Duodenal mucosa (tissue), 2 donors: ENCODE data around the gene CLCN4.
A peak's percentile ranks its signal among the peaks of the same experiment; 100 is the strongest.

Experiments
- H3K27ac ChIP-seq: one replicate; pipeline ENCODE4 v1.7.0; 2013; ENCODE audit warnings: low read depth, low read length
- H3K27me3 ChIP-seq, 2 donors: one replicate each; pipeline ENCODE4 v1.7.0; 2013; ENCODE audit warnings: low read length in 2 of 2, control low read depth in 1 of 2; ENCODE audit not compliant: insufficient read depth in 2 of 2, control insufficient read depth in 1 of 2
- H3K36me3 ChIP-seq, 2 donors: one replicate each; pipeline ENCODE4 v1.7.0; 2013; ENCODE audit warnings: low read length in 2 of 2, control low read depth in 1 of 2; ENCODE audit not compliant: insufficient read depth in 2 of 2, control insufficient read depth in 1 of 2
- H3K4me1 ChIP-seq, 2 donors: one replicate each; pipeline ENCODE4 v1.7.0; 2013; ENCODE audit warnings: low read length in 2 of 2, control low read depth in 1 of 2; ENCODE audit not compliant: insufficient read depth in 2 of 2, control insufficient read depth in 1 of 2
- H3K4me3 ChIP-seq, 2 donors: one replicate each; pipeline ENCODE4 v1.7.0; 2013; ENCODE audit warnings: low read length in 2 of 2, low read depth in 1 of 2
- H3K9ac ChIP-seq, 2 donors: one replicate each; pipeline ENCODE4 v1.7.0; 2013; ENCODE audit warnings: low read length in 2 of 2, low read depth in 1 of 2
- H3K9me3 ChIP-seq, 2 donors: one replicate each; pipeline ENCODE4 v1.7.0; 2013; ENCODE audit warnings: low read length in 2 of 2, control low read depth in 1 of 2; ENCODE audit not compliant: control insufficient read depth in 1 of 2

Gene CLCN4

DNA sequence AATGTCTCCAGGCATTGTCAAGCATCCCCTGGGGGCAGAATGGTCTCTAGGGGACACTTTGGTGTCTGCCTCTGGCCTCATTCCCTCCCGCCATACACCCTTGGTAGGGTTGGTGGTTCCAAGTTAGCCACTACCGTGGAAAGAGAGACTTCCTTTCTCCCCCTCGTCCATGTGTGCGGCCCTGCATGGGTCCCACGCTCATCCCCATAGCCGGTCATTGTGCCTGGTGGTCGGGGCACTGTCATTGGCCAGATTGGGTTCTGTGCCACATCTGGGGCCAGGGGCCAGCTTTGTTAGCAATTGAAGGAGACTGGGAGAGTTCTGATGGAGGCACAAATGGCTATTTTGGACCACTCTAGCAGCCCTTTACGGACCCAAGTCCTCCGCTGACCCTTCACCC, 17.3 kb downstream of the CLCN4 start:
- H3K27me3 ChIP-seq: no peaks in the 10 kb centered on the region
- H3K4me1 ChIP-seq: peaks cover 0 to 6% of the 10 kb centered on the region in 2 donors
- H3K27ac ChIP-seq: no peak overlapping the region
- H3K36me3 ChIP-seq: no peaks in the 10 kb centered on the region
- no peak overlapping the region for H3K9ac ChIP-seq
- H3K4me3 ChIP-seq: no peak overlapping the region
- H3K9me3 ChIP-seq: no peaks in the 10 kb centered on the region

DNA sequence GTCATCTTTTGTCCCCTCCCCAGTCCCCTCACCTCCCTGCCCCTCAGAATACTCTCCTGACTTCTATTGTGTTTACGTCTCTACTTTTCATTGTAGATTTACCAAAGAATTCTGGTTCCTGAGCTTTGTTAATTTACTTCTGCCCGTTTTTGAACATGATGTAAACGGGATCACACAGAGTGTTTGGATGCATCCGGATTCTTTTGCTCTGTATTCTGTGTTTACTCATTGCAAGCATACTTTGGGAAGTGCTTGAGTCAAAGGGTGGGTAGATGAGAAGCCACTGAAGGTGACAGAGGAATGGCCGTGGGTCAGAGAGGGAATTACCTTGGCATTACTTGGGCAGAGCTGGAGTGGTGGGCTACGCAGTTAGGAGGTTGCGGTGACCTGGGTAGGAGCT, 18.0 kb downstream of the CLCN4 start:
- Histone ChIP-seq H3K27me3 (no peaks in the 10 kb centered on the region), H3K4me1 (peaks cover 0 to 6% of the 10 kb centered on the region in 2 donors), H3K36me3 (no peaks in the 10 kb centered on the region), H3K9ac (no peak overlapping the region), H3K4me3 (no peak overlapping the region), H3K27ac (no peak overlapping the region), H3K9me3 (no peaks in the 10 kb centered on the region)

DNA sequence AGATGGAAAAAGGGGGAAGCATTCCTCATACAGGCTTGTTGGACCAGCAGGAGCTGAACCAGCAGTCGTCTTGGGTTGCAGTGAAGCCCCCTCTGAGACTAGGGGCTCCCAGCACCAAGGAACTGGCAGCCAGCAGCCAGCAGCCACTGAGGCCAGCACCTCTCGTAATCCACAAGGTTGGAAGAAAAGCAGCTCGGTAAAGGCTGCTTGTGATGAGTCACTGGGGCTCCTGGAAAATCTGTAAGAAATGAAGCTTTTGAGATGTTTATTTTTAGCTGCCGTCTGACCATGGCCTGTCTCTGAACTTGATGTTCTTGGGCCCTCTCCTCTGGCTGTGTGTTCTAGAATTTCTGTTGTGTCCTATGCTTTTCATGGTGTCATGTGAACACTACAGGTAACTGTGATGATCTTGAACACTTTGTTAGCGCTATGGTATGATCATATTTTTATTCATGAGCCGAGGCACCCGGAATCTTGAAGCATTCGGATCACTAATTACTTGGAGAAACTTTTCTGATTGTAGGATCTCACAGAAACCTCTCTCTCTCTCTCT, 18.6 kb downstream of the CLCN4 start:
- no peaks in the 10 kb centered on the region for H3K36me3 ChIP-seq
- H3K9ac ChIP-seq: no peak overlapping the region
- H3K27me3 ChIP-seq: no peaks in the 10 kb centered on the region
- H3K9me3 ChIP-seq: no peaks in the 10 kb centered on the region
- no peak overlapping the region for H3K27ac ChIP-seq
- H3K4me1 ChIP-seq: peaks cover 0 to 6% of the 10 kb centered on the region in 2 donors
- no peak overlapping the region for H3K4me3 ChIP-seq

DNA sequence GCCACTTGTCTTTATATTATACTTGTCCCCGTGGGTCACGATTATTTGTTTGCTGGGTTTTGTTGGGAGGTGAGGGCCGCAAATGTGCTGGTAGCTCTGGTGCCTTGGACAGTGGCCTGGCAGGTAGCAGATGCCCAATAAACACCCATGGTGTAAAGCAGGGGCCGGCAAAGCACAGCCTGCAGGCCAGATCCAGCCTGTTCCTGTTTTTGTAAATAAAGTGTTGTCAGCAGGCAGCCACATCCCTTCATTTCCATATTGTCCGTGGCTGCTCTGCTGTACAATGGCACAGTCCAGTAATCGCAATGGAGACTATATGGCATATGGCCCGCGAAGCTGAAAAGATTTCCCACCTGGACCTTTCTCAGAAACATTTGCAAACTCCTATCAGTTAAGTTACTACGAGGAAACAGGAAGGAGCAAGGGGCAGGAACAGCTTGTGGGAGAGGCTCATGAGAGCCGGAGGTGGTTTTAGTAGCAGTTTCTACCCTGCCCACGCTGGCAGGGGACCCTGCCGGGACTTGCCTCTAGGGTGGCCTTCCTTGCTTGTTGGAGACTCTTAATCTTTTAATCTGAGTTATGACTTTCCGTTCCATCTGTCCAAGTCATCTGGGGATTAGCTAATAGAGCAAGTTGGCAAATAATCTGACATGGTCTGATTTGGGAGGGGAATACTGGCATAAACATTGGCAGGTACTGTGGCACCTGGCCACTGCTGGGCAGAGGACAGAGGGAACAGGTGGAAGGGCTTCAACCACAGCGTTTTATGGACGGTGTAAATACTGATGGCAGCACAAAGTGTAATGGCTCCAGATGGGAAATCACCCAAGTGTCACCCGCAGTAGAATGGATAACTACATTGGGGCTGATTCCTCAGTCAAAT, 19.6 kb downstream of the CLCN4 start:
- peaks cover 0 to 6% of the 10 kb centered on the region in 2 donors for H3K4me1 ChIP-seq
- H3K4me3 ChIP-seq: peak overlapping the region in 1 of 2 donors; percentile 22
- no peaks in the 10 kb centered on the region for H3K27me3 ChIP-seq
- no peak overlapping the region for H3K9ac ChIP-seq
- H3K9me3 ChIP-seq: no peaks in the 10 kb centered on the region
- H3K36me3 ChIP-seq: no peaks in the 10 kb centered on the region
- H3K27ac ChIP-seq: no peak overlapping the region

DNA sequence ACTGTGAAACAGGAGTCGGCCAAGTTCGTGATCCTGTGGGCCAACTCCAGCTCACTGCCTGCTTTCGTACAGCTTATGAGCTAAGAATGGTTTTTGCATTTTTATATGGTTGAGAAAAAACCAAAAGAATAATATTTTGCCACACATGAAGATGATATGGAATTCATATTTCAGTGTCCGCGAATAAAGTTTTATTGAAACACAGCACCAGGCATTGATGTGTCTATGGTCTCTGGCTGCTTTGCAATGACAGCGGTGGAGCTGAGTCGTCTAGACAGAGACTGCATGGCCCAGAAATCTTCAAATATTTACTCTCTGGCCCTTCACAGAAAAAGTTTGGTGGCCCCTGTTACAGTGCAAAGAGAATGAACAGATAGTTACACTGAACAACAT, 20.2 kb downstream of the CLCN4 start:
- no peaks in the 10 kb centered on the region for H3K27me3 ChIP-seq
- H3K9me3 ChIP-seq: no peaks in the 10 kb centered on the region
- no peaks in the 10 kb centered on the region for H3K36me3 ChIP-seq
- H3K4me1 ChIP-seq: peaks cover 0 to 6% of the 10 kb centered on the region in 2 donors
- H3K27ac ChIP-seq: no peak overlapping the region
- H3K9ac ChIP-seq: no peak overlapping the region
- H3K4me3 ChIP-seq: no peak overlapping the region

DNA sequence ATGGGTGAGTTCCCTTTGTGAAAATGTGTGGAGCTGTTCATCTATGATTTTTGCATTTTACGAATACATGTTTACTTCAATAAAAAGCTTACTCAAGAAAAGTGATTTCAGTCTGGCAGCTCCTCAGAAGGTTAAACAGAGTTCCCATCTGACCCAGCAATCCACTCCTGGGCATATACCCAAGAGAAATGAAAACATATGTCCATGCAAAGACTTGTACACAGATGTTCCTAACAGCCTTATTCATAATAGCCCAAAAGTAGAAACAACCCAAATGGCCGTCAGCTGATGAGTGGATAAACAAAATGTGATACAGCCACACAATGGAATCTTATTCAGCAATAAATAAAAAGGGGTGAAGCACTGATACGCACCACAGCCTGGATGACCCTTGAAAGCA, 20.8 kb downstream of the CLCN4 start:
- no peak overlapping the region for H3K9ac ChIP-seq
- H3K4me3 ChIP-seq: no peak overlapping the region
- no peak overlapping the region for H3K27ac ChIP-seq
- H3K4me1 ChIP-seq: peaks cover 0 to 6% of the 10 kb centered on the region in 2 donors
- H3K27me3 ChIP-seq: no peaks in the 10 kb centered on the region
- H3K9me3 ChIP-seq: no peaks in the 10 kb centered on the region
- no peaks in the 10 kb centered on the region for H3K36me3 ChIP-seq

DNA sequence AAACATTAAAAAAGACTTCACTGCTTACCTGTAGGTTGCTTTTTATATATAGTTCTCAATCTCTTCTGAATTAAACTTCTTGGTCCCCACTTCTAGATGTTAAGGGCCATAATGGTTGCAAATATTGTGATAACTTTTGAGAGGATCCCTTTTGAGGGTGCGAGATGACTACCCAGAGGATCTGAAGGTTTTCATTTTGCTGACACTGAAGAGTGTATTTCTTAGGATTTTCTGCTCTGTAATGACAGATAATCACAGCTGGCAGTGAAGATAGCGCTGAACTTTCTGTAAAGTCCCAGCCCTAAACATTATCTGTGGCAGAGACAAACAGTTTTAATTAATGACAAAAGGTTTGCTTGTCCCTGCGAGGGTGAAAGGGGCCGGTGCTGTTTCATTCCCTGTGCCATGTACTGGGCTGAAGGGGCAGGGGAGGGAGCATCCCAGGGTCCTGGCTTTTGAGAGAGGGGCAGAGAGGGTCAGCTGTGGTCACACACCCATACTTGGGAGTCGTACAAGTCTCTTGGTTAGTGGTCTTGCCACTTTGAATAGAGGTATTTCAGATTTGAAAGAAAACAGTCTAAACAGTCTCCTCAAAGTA, 22.2 kb downstream of the CLCN4 start:
- H3K4me1 ChIP-seq: peaks cover 0 to 6% of the 10 kb centered on the region in 2 donors
- no peak overlapping the region for H3K9ac ChIP-seq
- H3K27me3 ChIP-seq: no peaks in the 10 kb centered on the region
- H3K27ac ChIP-seq: no peak overlapping the region
- no peak overlapping the region for H3K4me3 ChIP-seq
- no peaks in the 10 kb centered on the region for H3K36me3 ChIP-seq
- no peaks in the 10 kb centered on the region for H3K9me3 ChIP-seq

DNA sequence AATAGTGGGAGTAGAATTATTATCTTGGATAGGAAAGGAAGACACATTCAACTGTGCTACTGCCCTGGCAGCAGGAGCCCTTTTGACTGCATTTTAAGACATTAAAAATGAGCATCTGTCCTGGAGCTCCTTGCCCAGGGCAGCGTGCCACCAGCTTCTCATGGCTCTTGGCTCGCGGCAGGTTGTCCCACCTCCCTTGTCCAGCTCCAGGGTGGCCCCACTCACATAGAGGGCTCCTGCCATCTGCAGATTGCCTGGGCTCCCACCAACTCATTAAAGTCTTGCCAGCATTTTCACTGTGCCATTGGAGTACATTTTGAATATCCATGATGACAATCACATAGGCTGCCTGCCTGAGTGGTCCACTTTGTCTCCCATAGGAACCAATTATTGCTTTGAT, 27.0 kb downstream of the CLCN4 start:
- H3K4me3 ChIP-seq: no peak overlapping the region
- H3K9ac ChIP-seq: no peak overlapping the region
- no peak overlapping the region for H3K27ac ChIP-seq
- H3K4me1 ChIP-seq: no peaks in the 10 kb centered on the region
- H3K27me3 ChIP-seq: no peaks in the 10 kb centered on the region
- no peaks in the 10 kb centered on the region for H3K9me3 ChIP-seq
- no peaks in the 10 kb centered on the region for H3K36me3 ChIP-seq

DNA sequence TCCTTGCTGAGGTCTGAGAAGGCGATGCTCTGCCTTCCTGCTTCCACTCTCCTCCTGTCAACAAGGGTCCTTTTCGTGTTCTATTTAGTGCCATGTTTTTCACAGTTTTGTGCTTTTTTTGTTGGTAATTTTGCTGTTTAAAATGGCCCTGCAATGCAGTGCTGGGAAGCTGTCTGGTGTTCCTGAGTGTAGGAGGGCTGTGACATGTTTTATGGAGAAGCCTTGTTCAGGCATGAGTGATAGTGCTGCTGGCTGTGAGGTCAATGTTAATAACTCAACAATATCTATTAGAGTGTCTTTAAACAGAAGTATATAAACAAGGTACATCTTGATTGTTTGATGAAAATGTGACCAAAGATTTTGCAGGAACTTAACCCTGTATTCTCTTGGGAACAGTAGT, 27.6 kb downstream of the CLCN4 start:
- Histone ChIP-seq H3K9me3 (no peaks in the 10 kb centered on the region), H3K27ac (no peak overlapping the region), H3K9ac (no peak overlapping the region), H3K4me3 (no peak overlapping the region), H3K36me3 (no peaks in the 10 kb centered on the region), H3K4me1 (no peaks in the 10 kb centered on the region), H3K27me3 (no peaks in the 10 kb centered on the region)

DNA sequence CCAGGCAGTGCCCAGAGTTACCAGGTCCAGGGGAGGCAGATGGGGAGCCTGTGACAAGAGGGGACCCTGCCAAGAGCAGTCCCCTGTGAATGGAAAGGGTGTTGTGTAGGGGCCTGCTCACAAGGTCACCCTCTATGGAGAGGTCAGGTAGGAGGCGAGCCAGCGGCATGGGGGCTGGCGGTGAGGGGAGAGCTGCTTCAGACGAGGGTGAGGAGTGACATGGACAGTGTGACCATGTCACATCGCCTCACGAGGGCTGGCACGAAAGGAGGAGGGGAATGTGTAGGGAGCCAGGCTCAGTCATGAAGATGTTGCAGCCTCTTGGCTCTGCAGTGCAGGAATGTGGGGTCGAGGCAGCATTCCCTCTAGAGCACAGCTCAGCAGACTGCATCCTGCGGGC, 29.6 kb downstream of the CLCN4 start:
- no peaks in the 10 kb centered on the region for H3K27me3 ChIP-seq

More for the DNA sequence above, 29.6 kb downstream of the CLCN4 start:
- no peak overlapping the region for H3K9ac ChIP-seq
- H3K27ac ChIP-seq: no peak overlapping the region
- H3K9me3 ChIP-seq: no peaks in the 10 kb centered on the region
- H3K4me1 ChIP-seq: no peaks in the 10 kb centered on the region
- H3K36me3 ChIP-seq: no peaks in the 10 kb centered on the region
- H3K4me3 ChIP-seq: no peak overlapping the region
